ENCODE results near the gene TP53I11. TPM values are rescaled to one million over a fixed set of nuclear protein-coding genes. Genes with fewer than 3 reads are reported as not detected.

Gene TP53I11, protein sequence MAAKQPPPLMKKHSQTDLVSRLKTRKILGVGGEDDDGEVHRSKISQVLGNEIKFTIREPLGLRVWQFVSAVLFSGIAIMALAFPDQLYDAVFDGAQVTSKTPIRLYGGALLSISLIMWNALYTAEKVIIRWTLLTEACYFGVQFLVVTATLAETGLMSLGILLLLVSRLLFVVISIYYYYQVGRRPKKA
- total RNA-seq = 138 and 155 TPM in 2 replicates
- 112 and 132 TPM in 2 replicates for polyA plus RNA-seq

DNA sequence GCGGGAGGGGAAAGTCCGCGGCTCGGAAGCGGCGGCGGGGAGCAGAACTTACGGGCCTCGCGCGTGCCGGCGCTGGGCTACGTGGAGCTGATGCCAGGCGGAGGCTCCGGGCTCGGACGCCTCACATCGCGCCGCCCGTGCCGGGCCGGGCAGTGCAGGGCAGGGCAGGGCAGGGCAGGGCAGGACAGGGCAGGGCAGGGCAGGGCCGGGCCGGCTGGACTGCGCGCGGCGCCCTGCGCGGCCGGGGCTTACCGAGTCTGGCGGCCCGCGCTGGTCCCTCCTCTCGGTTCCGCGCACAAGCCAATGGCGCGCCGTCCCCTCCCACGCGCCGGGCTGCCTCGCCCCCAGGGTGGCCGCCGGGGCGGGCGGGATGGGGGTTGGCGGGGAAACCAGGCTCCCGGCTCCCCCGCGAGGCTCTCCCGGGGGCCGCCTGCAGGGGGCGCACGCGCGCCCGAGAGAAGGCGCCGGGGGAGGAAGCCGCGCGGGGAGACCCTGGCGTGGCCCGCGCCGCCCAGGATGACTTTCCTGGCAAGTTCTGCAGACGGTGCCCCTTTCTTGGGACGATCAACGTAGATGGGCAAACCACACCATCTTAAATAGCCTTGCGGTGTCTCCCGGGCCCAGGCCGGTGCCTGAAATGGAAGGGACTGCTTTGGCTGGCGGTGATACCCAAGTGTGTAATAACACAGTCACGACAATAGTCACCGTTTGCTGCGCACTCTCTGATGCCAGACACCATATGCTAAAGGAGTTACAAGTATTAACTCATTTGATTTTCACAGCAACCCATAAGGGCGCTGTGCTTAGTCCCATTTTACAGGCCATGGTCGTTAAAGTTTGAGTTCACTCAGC, at the start of gene TP53I11:
TSS of gene TP53I11 (minus strand) at position 259 of the 852 bp plus-strand sequence. CDS start 12,548 bp downstream, outside the sequence.
- peak within 1 kb of the TSS; percentile 77 for H3K27ac ChIP-seq

DNA sequence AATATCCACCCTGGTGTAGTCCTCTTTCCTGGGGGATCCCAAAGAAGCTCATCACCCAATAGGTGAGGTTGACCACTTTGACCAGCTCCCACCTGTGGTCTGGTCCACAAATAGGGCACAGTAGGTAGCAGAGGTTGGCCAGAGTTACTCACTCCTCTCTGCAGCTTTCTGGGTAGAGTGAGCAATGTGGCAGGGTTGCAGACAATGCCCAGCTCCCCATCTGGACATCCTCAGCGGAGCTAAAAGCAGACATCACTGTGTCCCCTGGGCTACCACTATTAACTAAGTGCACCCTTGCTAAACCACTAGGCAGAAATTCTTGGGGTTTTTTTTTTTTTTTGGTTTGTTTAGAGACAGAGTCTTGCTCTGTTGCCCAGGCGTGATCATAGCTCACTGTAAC, 48.4 kb upstream of the TP53I11 start:
- Histone ChIP-seq H3K9me3 (ENCODE audit: low read depth) (no peaks in the 10 kb centered on the region), H3K4me1 (ENCODE audit: low read depth) (no peaks in the 10 kb centered on the region), H3K4me3 (no peak overlapping the region), H3K36me3 (no peaks in the 10 kb centered on the region), H3K27ac (no peak overlapping the region), H3K27me3 (no peaks in the 10 kb centered on the region)
- no peak for DNase-seq (ENCODE audit: low read depth in 1 of 2, low spot score in 1 of 2)
- TF ChIP-seq, protein P1, sequence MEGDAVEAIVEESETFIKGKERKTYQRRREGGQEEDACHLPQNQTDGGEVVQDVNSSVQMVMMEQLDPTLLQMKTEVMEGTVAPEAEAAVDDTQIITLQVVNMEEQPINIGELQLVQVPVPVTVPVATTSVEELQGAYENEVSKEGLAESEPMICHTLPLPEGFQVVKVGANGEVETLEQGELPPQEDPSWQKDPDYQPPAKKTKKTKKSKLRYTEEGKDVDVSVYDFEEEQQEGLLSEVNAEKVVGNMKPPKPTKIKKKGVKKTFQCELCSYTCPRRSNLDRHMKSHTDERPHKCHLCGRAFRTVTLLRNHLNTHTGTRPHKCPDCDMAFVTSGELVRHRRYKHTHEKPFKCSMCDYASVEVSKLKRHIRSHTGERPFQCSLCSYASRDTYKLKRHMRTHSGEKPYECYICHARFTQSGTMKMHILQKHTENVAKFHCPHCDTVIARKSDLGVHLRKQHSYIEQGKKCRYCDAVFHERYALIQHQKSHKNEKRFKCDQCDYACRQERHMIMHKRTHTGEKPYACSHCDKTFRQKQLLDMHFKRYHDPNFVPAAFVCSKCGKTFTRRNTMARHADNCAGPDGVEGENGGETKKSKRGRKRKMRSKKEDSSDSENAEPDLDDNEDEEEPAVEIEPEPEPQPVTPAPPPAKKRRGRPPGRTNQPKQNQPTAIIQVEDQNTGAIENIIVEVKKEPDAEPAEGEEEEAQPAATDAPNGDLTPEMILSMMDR (IDR thresholded peaks at IDR 0.05; ENCODE audit: low read depth, low read length) = no peak

More for the DNA sequence above, at the start of gene TP53I11:
- Histone ChIP-seq H3K9me3 (ENCODE audit: low read depth) (no peaks in the 10 kb centered on the region), H3K4me3 (peak within 1 kb of the TSS; percentile 51), H3K36me3 (no peaks in the 10 kb centered on the region), H3K4me1 (ENCODE audit: low read depth) (peaks cover 34% of the 10 kb centered on the region), H3K27me3 (no peaks in the 10 kb centered on the region)
- TF ChIP-seq, protein P1 (IDR thresholded peaks at IDR 0.05; ENCODE audit: low read depth, low read length) = peak; percentile 60
- peak; percentile 87 to 91 for DNase-seq (ENCODE audit: low read depth in 1 of 2, low spot score in 1 of 2)

DNA sequence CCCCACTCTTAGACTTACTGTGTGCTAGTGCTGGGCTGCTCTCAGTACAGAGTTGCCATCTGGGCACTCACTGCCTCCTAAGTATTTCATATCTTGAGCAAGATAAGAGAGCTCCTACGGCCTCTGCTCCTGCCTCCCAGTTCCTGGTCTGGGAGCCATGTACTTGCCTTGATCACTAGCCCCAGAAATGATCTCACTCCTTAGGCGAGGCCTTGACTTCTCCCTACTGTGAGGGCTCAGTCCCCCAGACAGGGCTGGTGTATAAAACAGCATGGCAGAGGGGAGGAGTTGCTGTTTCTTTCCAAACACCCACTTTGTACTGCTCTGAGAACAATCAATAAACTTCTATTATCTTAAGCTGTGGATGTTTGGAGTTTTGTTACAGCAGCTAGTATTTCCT, 47.4 kb upstream of the TP53I11 start:
- no peaks in the 10 kb centered on the region for H3K27me3 ChIP-seq
- no peak overlapping the region for H3K4me3 ChIP-seq
- no peak overlapping the region for H3K27ac ChIP-seq
- no peaks in the 10 kb centered on the region for H3K36me3 ChIP-seq
- H3K9me3 ChIP-seq (ENCODE audit: low read depth) = no peaks in the 10 kb centered on the region
- no peak for DNase-seq (ENCODE audit: low read depth in 1 of 2, low spot score in 1 of 2)
- peaks cover 5% of the 10 kb centered on the region for H3K4me1 ChIP-seq (ENCODE audit: low read depth)
- TF ChIP-seq, protein P1 (IDR thresholded peaks at IDR 0.05; ENCODE audit: low read depth, low read length) = no peak

DNA sequence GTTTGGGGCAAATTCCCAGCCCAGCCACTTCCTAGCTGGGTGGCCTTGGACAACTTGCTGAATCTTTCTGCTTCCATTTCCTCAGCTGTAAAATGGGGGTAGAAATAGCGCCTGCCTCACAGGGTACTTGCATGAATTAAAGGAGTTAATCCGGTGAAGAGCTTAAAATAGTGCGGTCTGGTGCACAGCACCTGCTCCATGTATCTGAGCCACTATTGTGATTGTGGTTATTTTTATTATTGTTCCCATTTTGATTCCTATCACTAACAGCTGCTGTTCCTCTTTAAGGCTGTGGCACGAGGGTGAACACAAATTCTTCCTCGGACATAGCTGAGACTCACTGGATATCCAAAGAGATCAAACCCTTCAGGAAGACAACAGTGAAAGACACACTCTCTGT, 46.9 kb upstream of the TP53I11 start:
- no peaks in the 10 kb centered on the region for H3K27me3 ChIP-seq
- peaks cover 10% of the 10 kb centered on the region for H3K4me1 ChIP-seq (ENCODE audit: low read depth)
- DNase-seq (ENCODE audit: low read depth in 1 of 2, low spot score in 1 of 2) = no peak
- no peaks in the 10 kb centered on the region for H3K36me3 ChIP-seq
- H3K4me3 ChIP-seq = no peak overlapping the region
- TF ChIP-seq, protein P1 (IDR thresholded peaks at IDR 0.05; ENCODE audit: low read depth, low read length) = no peak
- H3K9me3 ChIP-seq (ENCODE audit: low read depth) = no peaks in the 10 kb centered on the region
- H3K27ac ChIP-seq = no peak overlapping the region

GRCh38 chr11:44994753-44995152, 44.1 kb upstream of the TP53I11 start:
- H3K4me3 ChIP-seq = no peak overlapping the region
- no peak for DNase-seq (ENCODE audit: low read depth in 1 of 2, low spot score in 1 of 2)
- no peak overlapping the region for H3K27ac ChIP-seq
- H3K36me3 ChIP-seq = no peaks in the 10 kb centered on the region
- H3K27me3 ChIP-seq = no peaks in the 10 kb centered on the region
- peaks cover 10% of the 10 kb centered on the region for H3K4me1 ChIP-seq (ENCODE audit: low read depth)
- TF ChIP-seq, protein P1 (IDR thresholded peaks at IDR 0.05; ENCODE audit: low read depth, low read length) = no peak
- no peaks in the 10 kb centered on the region for H3K9me3 ChIP-seq (ENCODE audit: low read depth)
